Activated T-cell treated with anti-CD3 and anti-CD28 coated beads for 24 hours (primary cell): Measurements from ENCODE around the gene ITSN1.

Experiments
- DNase-seq: peaks from one replicate; pipeline ENCODE4 v3.0.0-alpha.2; 2020; ENCODE audit warnings: low read depth

Gene ITSN1

DNA sequence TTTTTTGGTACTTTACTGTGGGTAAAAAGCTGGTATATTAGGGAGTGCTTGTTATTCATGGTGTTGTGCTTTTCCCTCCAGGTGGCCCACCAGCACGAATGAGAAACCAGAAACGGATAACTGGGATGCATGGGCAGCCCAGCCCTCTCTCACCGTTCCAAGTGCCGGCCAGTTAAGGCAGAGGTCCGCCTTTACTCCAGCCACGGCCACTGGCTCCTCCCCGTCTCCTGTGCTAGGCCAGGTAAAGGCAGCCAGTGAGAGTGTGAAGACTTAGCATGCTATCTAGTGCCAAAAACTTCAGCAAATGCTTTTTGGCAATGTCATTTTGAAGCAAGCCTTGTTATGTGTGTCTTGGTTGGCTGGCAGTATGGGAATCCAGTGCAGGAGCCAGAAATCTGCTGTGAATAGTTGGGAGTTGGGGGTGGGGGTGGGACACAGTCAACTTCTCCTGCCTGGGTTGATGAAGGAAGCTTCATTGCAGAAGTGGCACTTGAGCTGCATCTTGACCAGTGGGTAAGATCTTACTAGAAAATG, 171.6 kb downstream of the ITSN1 start:
- no peak for DNase-seq

DNA sequence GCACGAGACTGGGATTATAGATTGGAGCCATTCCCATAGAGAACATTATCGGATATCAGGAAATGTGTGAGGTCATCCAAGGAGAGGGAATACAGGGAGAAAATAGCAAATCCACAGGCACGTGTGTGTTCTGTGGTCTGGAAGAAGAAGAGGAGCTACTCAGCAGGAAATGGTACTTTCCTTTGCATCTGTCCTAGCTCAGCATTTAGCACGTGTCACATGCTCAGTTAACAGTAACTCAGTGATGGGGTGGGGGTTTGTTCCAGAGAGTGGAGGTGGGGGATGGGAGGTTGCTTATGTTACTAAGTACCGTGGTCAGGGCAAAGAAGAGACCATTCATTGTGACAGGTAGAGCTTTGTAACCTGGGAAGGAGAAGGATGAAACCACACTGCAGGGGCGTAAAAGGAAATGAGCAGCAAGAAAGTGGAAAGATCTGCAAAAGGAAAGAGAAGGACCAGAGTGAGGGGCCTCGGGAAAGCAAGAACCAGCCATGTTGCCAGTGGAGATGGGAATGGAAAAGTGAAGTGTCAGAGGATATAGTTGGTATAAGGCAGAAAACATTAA, 172.9 kb downstream of the ITSN1 start:
- no peak for DNase-seq

DNA sequence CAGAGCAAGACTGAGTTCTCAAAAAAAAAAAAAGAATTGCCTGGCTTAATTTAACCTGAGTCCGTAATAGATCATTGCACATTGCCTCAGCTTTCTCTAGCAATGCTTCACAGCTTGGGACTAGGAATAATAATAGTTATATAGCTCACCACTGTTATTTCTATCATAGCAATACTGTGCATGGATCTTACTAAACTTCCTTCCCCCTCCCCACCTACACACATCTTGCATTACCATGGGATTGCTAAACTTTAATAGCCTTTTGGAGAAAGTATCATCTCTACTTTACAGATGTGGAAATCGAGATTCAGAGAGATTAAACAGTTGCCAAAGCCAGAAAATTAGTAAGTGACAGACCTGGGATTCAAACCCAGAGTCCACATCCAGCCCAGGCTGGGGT, 173.9 kb downstream of the ITSN1 start:
- no peak for DNase-seq

DNA sequence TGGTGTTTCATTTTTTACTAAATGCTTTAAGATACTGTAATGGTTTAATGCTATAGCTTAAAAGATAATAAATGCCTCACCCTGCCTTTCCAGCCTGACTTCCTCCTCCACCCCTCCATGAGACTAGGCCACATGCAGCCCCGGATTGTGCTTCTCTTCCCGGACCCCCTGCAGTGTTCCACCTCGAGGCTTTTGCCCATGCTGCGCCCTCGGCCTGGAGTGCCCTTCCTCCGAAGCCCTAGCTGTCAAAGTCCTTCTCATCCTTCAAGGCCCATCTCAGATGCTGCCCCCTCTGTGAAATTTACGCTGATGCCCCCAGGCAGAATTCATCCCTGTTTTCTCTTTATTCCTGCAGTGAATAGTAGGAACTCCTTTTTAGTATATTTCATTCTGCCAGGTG, 174.8 kb downstream of the ITSN1 start:
- DNase-seq = no peak

DNA sequence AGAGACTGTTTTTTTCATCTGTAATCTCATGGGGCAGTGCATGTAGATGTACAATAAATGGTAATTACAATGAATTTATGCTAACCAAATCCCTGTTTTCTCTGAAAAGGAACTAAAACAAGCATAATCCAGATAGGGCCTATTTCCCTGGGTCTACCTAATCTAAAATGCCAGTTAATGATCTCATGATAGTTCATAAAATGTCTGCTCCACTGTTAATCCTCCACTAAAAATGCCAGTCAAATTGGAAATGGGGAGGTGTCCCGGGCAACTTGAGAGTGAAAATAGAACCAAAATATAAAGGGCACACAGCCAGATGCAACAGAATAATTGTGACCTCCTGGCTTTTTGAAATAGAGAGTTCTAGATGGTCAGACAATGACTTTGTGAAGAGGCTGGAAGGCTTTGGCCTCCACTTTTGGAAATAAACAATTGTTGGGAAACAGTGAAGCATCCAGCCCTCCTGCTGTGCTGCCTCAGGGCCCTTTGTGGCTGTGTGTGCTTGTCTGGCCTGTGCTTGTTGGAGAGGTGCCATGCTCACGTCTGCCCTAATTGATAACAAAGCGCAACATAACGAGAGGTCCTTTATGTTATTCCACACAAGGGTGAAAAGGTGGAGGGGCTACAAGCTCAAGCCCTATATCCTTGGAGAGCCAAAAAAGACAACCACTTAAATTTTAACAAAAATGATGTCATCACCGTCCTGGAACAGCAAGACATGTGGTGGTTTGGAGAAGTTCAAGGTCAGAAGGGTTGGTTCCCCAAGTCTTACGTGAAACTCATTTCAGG, 175.6 kb downstream of the ITSN1 start:
- DNase-seq = no peak

DNA sequence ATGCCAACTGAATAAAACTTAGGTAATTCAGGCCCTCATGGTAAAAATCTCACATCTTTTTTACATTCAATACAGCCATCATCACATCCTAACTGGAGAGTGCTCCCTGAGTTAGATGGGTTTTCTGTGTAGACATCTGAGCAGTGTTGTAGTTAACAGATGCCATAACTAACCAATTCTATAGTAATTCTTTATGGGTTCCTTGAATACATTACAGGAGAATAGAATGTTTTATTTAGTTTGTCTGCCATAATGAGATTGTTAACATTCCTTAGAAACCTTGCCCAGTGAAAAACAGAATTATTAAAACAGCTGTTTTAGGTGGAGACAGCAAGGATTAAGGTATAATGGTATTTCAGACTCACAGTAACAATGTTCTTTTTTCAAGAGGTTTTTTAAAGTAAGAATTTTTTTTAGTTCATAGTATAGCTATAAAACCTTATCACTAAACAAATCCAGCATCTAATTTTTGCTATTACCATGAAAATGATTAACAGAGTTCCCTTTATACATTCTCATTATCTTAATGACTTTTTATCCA, 178.0 kb downstream of the ITSN1 start:
- DNase-seq = no peak

DNA sequence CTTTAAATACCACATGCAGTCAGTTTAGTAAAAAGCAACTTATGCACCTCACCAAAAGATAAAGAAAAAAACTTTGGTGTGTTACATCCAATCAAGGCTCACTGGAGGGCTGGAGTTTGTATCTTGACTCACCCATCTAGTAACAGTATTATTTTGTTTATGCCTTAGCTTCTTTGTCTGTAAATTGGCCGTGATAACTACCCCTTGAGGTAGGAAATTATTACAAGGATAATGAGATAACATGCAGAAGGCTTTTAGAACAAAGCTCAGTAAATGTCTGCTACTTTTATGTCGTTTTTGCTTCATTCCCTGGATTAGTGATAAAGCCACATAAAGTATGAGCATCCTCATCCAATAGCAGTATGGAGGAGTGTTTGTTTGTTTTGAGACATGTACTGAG, 178.5 kb downstream of the ITSN1 start:
- no peak for DNase-seq

DNA sequence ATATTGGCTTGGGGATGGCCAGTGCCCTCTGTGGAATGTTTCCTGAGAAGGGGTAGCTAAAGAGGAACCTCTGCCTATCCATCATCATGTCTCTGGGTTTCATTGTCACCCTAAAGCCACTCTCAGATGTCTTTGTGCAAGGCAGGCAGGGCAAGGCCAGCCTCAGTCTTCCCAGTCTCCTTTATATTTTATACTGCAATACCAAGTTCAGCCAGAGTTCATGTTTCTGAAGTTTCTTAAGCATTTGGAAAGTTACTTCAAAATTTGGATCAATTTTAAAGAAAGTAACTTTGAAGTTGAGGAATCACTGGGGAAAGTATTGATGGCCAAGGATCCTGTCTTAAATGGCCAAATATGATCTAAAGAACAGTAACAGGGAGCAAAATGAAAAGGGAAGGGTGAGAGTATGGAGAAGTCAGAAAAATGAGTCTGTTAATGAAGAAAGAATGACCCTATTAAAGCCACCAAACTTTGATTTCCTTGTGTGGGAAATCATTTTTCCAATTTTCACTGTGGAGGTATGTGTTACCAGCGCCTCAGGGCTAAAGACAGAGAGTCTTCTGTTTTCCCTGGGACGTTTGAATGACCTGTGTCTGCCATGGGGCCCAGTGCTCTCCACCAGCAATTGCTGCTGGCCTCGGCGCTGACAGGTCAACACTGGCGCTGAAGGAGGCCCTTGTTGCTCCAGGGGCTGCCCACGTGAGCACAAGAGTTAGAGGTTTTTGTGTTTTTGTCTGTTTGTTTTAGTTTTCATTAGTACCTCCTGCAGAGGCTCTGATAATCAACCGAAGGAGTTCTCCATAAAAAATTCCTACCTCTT, 179.4 kb downstream of the ITSN1 start:
- no peak for DNase-seq

DNA sequence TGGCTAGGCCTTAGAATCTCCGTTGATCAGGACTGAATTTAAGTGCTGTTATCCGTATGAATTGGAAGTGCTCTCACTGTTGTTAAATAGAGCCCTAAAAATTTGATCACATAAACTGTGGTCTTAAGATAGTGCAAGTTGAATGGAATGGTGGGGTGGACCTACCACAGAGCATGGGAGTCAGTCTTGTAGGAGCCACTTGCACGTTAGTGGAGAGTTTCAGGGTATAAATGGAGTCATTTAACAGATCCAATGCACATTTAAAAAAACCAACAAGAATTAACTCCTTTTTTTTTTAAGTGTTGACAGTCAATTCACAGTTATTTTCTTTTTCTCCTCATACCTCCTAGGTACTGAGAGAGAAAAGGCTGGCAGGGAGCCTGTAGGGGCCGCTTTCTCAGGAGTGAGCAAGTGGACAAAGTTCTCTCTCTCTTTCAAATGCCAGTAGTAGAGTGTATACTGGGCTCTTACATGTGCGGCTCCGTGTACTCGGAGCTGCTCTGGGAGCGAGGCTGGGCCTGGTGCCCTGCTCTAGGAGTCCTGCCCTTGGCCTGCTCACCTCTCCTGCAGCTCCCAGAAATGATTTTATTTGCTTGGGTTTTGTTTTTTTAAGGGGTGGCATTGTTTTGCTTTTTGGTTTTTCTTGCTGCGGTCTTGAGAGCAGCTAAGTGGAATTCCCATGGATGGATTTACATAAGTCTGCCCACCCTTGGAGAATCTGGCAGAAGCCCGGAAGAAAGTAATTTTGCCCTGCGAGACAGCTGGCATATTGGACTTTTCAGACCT, 182.0 kb downstream of the ITSN1 start:
- no peak for DNase-seq

DNA sequence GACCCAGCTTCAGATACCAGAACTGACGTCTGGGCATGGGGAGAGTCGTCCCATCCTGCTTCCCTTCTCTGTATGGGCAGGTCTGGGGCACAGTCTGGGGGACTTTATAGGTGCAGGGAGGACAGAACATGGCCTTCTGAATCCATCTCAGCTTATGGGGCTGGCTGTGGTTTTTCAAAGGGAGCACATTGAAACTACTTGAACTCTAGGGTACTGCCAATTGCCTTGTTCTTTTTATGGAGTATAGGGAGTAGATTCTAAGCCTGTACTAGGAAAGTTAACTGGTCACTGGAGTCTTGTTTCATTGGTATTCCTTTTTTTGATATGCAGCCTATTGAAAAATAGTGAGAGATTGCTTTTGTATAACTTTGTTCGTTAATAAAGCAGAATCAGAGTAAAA, 183.1 kb downstream of the ITSN1 start:
- DNase-seq = no peak

DNA sequence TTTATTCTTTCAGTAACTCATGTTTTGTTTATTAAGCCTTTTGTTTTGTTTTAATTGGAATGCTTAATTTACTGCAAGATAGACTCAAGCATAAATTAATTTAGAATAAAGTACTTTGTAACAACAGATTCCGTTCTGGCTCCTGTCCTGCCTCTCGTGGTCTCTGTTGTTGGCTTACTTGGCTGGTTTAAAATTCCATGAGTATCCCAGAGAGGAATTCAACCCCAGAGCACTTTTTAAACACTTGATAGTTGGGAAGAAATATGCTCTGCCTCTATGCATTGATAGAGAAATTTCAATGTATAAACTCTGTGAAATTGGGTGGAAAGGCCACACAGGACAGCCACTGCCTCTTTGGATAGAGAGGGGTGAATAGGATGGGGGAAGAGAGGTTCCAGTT, 183.6 kb downstream of the ITSN1 start:
- no peak for DNase-seq

DNA sequence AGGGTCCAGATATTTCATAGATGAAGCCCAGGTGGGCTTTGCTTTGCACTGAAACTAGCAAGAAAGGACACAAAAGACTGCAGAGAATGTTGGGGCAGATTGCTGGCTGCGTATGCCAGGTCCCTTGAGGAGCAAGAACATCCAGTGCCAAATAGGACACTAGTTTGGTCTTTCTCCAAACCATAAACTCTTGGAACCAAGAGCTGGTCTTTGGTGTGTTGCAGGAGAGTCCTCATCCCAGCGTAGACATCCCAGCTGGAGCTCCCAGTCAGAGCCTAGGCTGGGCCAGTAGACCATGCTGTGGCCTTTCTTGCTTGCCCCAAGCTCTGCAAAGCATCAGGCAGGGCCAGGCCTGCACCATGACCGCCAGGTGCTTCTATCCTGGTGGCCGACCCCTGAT, 185.8 kb downstream of the ITSN1 start:
- no peak for DNase-seq

DNA sequence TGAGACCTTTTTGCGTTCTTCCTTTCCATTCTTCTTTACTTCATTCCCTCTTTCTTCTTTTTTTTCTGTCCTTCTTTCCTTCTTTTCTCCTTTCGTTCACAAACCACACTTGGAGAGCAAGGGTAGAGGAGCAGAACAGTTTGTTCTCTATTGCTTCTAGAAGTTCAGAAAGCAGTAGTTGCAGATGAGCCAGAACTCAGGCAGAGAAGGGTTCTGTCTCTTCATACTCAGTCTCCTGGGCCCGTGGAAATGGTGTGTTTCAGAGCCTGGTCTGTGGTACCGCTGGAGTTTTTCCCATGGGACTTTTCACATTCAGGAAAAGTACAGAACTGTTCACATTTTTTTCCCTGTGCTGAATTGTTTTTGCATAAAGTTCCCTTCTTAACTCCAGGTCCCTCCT, 186.3 kb downstream of the ITSN1 start:
- DNase-seq = no peak

DNA sequence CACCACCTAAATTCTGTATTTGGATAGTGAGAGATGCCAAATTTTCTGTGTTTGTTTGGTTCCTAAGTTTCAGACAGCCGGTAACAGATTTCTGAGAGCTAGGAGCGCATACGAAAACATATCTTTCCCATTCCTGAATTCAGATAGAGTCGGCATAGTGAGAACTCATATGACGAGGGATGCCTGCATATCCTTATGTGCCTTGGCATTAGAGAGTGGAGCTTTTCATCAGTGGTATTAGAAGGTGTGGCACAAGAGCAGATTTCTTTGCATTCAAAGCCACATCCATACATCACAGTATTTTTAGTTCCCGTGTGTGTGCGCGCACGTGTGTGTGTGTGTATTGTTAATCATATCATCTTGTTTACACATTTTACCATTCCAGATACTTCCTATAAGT, 187.5 kb downstream of the ITSN1 start:
- DNase-seq = no peak

DNA sequence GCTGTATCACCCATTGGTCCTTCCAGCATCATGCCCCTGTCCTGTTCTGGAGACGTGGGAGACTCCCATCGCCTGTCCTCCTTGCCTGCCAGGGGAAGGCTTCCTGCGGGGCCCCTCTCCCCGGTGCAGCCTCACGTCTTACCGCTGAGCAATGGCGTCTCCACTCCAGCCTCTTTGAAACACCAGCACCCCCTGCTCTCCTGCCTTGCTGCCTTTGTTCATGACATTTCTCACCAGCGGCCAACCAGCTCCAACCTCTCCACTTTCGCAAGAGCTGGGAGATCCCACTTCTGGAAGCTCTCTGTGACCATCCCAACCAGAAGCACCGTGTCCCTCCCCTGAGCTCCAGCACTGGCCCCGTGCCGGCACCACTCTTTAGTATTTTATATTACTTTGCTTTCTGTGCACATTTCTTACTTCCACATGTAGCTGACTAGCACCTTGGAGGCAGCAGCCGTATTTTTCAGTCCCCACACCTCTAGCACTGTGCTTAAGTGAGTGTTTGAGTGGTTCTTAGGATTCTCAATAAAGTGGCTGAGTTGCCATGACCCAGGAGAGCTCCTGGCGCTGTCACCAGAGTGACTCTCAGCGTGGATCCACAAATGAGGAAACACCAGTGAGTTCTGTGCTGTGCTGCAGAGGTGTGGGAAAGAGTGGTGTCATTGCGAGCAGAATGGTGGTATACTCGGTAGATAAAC, 189.8 kb downstream of the ITSN1 start:
- no peak for DNase-seq

DNA sequence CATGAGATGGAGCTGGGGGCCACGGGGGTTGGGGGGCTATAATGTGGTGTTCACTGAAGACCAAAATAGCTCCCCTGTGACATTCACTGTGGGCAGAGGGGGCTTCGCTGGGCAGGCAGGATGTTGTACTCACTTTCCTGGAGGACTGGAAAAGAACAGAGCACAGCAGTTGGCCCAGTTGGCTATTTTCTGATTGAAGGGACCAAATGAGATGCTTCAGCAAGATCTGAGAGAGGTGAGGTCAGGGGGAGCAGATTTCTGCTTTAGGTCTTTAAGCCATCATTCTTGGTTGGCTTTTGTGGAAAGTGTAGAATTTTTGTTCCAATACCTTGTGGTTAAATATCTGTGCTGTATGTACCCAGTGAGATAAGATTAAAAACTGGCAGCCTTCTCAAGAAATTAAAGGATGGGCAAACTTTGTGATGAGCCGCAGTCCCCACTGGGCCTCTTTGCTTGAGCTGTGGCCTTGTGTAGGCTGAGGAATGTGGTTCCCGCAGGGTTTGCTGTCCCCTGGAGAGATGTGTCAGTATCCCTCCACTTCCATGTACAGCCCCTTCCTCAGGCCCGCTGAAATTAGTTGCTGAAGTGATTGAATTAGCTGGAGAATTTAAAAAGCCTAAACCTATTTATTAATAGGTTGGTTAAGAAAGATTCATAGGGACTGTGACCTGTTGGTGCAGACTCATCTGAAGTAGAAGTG, 192.7 kb downstream of the ITSN1 start:
- no peak for DNase-seq

DNA sequence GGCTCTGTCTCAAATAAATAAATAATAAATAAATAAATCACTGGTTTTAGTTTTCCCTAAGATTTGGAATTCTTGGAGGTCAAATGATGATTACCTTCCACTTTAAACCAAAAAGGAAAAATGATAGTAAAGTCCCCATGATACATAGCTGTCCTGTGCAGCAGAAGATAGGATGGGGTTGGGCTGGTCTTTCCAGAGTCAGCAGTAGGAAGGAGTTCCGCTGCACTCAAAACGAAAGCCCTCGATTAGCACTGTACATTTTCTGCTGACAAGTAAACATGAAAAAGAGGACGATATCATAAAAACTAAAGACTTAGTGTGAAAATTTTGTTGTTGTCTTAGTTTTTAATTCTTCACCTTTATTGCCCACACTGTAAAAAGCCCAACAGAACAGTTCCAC, 193.6 kb downstream of the ITSN1 start:
- DNase-seq = no peak

DNA sequence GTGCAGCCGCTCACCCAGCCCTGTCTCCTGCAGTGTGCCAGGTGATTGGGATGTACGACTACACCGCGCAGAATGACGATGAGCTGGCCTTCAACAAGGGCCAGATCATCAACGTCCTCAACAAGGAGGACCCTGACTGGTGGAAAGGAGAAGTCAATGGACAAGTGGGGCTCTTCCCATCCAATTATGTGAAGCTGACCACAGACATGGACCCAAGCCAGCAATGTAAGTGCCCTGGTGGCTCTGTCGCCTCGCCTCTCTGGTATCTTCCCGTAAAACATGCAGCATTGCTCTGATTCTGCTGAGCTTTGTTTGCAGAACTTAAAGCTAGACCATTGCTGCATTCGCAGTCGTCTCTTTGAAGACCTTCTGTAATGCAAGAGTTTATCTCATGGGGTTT, 194.1 kb downstream of the ITSN1 start:
- DNase-seq = no peak

DNA sequence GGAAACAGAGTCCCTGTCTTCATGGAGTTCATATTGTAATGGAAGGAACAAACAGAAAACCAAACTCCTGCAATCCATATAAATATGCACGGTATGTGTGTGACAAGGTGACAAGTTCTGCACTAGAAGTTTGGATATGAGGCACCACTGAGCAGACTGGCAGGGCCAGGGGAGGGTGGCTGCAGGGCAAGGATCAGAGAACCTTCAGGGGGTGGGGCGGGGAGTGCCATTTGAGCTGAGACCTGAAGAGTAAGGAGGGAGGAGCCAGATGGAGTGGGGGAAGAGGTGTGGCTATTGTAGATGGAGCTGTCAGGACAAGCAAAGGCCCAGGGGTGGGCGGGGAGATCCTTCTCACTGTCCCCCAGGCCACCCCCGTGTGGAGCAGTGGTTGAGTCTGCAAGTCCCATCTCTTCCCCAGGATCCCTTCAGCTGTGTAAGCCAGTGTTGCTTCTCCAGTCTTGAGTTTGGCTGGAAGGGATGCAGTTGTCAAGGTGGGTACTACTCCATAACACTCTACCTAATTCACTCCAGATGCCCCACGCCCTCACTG, 196.9 kb downstream of the ITSN1 start:
- DNase-seq = no peak

DNA sequence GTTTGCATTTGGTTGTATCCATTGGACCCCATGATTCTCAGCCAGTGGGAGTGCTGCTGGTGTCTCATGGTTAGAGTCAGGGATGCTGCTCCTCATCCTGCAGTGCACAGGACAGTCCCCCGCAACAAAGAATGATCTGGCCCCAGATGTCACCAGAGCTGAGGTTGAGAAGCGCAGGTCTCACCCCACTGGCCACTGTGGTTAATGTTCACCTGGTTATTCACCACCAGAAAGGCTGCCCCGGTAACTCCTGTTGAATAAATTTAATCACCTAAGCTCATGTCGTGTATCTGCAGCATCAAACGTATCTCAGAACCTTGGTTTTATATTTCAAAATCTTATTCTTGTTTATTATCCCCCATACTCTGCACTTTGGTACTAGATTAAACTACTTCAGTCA, 197.5 kb downstream of the ITSN1 start:
- no peak for DNase-seq
